Measurements from ENCODE around the gene EXOC4.

The EXOC4 gene

DNA sequence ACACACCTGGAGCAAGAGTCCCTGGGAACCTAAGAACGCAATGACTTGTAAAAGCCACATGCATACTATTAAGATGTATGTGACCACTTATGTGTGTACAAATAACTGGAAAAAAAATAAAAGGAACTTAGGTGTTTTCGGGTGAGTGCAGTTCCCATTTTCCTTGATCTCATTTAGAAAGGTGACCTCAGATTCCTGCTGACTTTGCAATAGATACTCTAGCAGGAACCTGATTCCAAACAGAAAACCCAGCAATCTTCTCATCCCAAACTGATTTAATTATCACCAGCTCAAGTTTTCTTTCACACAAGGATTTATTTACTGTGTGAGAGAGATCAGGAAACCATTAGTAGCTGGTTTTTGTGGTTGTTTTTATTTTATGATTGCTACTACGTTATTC is 817.8 kb downstream of the EXOC4 start:
- TF ChIP-seq CTCF (IDR thresholded peaks at IDR 0.05), result no peak

- TF ChIP-seq CTCF (IDR thresholded peaks at IDR 0.05), result no peak
Observed at GRCh38 chr7:134071355-134072331, 818.8 kb downstream of the EXOC4 start.

DNA sequence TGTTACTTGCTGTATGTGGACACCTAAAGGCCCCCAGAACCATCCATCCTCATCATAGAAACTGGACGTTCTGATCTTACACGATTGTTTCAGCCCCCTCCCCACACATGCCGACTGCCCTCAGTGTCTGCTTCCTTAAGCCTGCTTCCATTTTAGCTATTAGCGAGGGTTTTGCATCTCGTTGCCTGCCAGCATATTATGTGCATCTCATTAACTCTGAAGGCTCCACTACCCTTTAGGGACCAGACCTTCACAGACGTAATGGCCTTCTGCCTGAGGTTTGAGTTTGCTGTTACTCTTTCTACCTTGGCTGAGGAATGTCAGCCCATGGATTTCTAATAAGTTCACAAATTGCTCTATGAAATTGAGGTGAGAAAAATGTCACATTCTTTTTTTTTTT is 820.4 kb downstream of the EXOC4 start:
- TF ChIP-seq CTCF (IDR thresholded peaks at IDR 0.05), result no peak

DNA sequence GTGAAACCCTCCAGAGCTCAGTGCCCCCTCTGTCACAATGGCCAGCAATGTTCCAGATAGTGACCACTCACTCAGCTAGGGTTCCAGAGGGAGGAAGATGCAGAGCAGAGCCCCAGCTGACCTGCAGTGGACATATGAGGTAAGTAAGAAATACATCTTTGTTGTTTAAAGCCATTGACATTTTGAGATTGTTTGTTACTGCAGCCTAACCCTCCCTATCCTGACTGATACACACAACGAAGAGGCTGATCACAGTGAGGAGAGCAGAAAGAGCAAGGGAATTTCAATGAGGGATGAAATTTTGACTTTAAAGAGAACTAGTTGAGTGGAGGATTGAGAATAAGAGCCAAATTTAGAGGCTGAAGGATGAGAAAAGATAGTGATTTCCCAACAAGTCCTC is 822.9 kb downstream of the EXOC4 start:
- TF ChIP-seq CTCF (IDR thresholded peaks at IDR 0.05), result no peak

GRCh38 chr7:134078991-134079390 is 826.1 kb downstream of the EXOC4 start:
- no peak for TF ChIP-seq CTCF (IDR thresholded peaks at IDR 0.05)

- no peak for TF ChIP-seq CTCF (IDR thresholded peaks at IDR 0.05)
Observed at GRCh38 chr7:134081695-134082094, 828.8 kb downstream of the EXOC4 start.

DNA sequence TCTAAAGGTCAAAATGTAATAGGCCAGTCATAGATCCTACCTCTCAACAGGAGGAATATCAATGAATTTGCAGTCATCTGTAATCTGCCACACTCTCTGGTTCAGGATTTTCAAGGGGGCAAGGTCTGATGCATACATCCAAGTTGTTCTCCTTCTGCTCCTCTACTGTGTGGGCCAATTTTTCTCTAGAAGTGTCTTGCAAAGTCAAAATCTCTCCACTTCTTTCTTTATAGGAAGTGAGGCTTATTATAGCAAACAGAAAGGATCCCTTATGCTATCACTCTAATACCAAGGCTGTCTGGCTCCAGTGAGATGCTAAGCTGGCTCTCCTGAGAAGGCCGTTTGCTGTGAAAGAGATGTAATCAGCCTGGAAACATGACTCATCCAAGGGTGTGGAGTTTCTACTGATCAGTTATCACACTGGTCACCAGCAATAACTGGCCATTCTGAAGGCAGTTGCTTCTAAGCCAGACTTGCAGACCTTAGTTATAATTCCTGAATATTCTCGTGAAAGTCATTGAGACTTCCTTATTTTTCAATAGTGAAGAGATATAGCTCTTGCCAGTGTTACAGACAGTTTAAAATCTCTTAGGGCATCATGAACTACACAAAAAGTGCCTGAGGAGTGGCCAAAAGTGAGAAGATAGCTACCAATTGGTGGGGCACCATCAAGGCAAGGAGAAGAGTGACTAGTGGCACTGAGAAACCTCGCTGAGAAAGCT is 831.0 kb downstream of the EXOC4 start:
- TF ChIP-seq CTCF (IDR thresholded peaks at IDR 0.05), result no peak

All from LNCAP (cell line).